ENCODE measurements around the gene ZNF484.

DNA sequence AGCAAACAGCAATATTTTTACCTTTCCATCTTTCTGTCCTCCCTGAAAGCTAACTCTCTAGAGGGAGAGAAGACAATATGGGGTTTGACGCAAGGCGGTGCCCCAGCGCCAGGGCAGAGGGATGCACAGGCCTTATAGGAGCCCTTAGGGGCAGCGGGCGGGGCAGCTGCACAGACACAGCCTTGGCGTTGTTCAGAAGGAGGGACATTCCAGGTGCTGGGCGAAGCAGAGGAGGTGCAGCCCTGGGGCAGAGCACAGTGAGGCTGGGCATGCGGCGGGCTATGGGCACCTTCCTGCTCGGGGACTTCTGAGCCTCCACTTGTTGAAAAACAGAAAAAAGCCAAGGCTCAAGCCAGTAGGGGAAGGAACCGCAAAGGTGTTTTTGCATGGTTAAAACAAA is 79.5 kb downstream of the ZNF484 start:
- TF ChIP-seq TCF7L2 (IDR thresholded peaks at IDR 0.05; ENCODE audit: borderline replicate concordance, extremely low read depth, insufficient read depth, insufficient read length) = no peak
- TF ChIP-seq EZH2phosphoT487 (IDR thresholded peaks at IDR 0.05; ENCODE audit: borderline replicate concordance) = no peak
- TF ChIP-seq, protein P1, sequence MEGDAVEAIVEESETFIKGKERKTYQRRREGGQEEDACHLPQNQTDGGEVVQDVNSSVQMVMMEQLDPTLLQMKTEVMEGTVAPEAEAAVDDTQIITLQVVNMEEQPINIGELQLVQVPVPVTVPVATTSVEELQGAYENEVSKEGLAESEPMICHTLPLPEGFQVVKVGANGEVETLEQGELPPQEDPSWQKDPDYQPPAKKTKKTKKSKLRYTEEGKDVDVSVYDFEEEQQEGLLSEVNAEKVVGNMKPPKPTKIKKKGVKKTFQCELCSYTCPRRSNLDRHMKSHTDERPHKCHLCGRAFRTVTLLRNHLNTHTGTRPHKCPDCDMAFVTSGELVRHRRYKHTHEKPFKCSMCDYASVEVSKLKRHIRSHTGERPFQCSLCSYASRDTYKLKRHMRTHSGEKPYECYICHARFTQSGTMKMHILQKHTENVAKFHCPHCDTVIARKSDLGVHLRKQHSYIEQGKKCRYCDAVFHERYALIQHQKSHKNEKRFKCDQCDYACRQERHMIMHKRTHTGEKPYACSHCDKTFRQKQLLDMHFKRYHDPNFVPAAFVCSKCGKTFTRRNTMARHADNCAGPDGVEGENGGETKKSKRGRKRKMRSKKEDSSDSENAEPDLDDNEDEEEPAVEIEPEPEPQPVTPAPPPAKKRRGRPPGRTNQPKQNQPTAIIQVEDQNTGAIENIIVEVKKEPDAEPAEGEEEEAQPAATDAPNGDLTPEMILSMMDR (IDR thresholded peaks at IDR 0.05 in 2 of 3, conservative IDR thresholded peaks at IDR 0.05 in 1 of 3; ENCODE audit: borderline replicate concordance in 1 of 3, insufficient read depth in 1 of 3, low read depth in 2 of 3, low read length in 2 of 3) = no peak
- no peak for TF ChIP-seq POLR2AphosphoS5 (IDR thresholded peaks at IDR 0.05; ENCODE audit: low read depth, low read length)
- TF ChIP-seq CBX3 (IDR thresholded peaks at IDR 0.05; ENCODE audit: low read depth) = no peak
- TF ChIP-seq ZNF274 (IDR thresholded peaks at IDR 0.05; ENCODE audit: low read depth, low read length) = no peak
- TF ChIP-seq POLR2A (IDR thresholded peaks at IDR 0.05; ENCODE audit: borderline replicate concordance, extremely low read depth, insufficient read depth, insufficient read length) = no peak
- TF ChIP-seq RAD21 (IDR thresholded peaks at IDR 0.05; ENCODE audit: low read depth) = no peak
- TF ChIP-seq REST (IDR thresholded peaks at IDR 0.05; ENCODE audit: low read depth) = no peak
- TF ChIP-seq, protein P2, sequence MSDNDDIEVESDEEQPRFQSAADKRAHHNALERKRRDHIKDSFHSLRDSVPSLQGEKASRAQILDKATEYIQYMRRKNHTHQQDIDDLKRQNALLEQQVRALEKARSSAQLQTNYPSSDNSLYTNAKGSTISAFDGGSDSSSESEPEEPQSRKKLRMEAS (IDR thresholded peaks at IDR 0.05) = no peak
